K562 (cell line): ENCODE results near the gene POU2AF1.

Source experiments
- JUNB ChIP-seq: fragments of 450-650 bp; formaldehyde crosslinking; conservative IDR thresholded peaks from 2 replicates; pipeline ENCODE4 v1.4.0; 2020; ENCODE audit warnings: mild to moderate bottlenecking
- POLR2A ChIP-seq: fragments of 450-650 bp; conservative IDR thresholded peaks from 2 replicates; pipeline ENCODE4 v1.6.1; 2016
- TF ChIP-seq, protein P1 (sequence below), 2 experiments: fragments of 250-450 bp in 1 of 2; fragments of 450-650 bp in 1 of 2; sonication (Bioruptor Pico) in 1 of 2; IDR thresholded peaks; 2 replicates each; pipeline versions ENCODE4 v1.6.1 to v1.8.0; 2016 to 2021; ENCODE audit warnings: mild to moderate bottlenecking in 2 of 2, moderate library complexity in 2 of 2, missing compliant biosample characterization in 1 of 2, missing genetic modification characterization in 1 of 2

GRCh38 chr11:111308140-111308539, 70.9 kb downstream of the POU2AF1 start:
- no peak for TF ChIP-seq JUNB
- TF ChIP-seq, protein P1, sequence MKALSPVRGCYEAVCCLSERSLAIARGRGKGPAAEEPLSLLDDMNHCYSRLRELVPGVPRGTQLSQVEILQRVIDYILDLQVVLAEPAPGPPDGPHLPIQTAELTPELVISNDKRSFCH (CRISPR knock-in tag; IDR thresholded peaks at IDR 0.05), result no peak
- TF ChIP-seq, protein P1 (tag; IDR thresholded peaks at IDR 0.05), result no peak
- no peak for TF ChIP-seq POLR2A
